Sigmoid colon (tissue), 4 donors: ENCODE results near the gene TSPAN12.

Source experiments
- POLR2AphosphoS5 ChIP-seq, 4 donors: sonication (generic); formaldehyde crosslinking; IDR thresholded peaks; one replicate each; pipeline ENCODE4 v1.6.1; 2017; ENCODE audit warnings: antibody characterized with exemption in 4 of 4
- TF ChIP-seq, protein P1 (sequence below), 4 experiments: fragments of 450-650 bp in 3 of 4; fragments of 200-600 bp in 1 of 4; IDR thresholded peaks; one replicate each; pipeline ENCODE4 v1.5.1; 2016 to 2019; ENCODE audit warnings: antibody characterized with exemption in 4 of 4, mild to moderate bottlenecking in 3 of 4, moderate library complexity in 2 of 4

DNA sequence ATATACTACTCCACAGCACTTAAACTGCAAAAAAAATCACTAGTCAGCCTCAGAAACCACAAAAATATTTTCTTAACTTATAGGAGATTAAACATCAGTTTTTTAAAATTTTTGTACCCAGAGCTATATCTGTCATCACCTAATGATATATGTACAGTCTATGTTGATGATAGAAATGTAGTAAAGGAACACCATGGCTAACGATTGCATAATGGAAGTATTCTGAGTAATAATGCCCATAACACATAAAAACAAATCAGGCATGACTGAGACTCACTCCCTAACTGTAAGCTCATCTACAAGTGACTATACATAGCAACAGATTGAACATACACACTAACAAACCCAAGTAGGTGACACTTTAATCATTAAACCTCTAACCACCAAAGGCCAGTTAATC, 51.3 kb downstream of the TSPAN12 start:
- TF ChIP-seq, protein P1, sequence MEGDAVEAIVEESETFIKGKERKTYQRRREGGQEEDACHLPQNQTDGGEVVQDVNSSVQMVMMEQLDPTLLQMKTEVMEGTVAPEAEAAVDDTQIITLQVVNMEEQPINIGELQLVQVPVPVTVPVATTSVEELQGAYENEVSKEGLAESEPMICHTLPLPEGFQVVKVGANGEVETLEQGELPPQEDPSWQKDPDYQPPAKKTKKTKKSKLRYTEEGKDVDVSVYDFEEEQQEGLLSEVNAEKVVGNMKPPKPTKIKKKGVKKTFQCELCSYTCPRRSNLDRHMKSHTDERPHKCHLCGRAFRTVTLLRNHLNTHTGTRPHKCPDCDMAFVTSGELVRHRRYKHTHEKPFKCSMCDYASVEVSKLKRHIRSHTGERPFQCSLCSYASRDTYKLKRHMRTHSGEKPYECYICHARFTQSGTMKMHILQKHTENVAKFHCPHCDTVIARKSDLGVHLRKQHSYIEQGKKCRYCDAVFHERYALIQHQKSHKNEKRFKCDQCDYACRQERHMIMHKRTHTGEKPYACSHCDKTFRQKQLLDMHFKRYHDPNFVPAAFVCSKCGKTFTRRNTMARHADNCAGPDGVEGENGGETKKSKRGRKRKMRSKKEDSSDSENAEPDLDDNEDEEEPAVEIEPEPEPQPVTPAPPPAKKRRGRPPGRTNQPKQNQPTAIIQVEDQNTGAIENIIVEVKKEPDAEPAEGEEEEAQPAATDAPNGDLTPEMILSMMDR (IDR thresholded peaks at IDR 0.05): no peak
- TF ChIP-seq POLR2AphosphoS5 (IDR thresholded peaks at IDR 0.05): no peak
